Transverse colon (tissue), 4 donors: ENCODE data around the gene CDRT15L2. TPM values are rescaled to one million over a fixed set of nuclear protein-coding genes. Genes with fewer than 3 reads are reported as not detected.
"Not testable (repeated sequence)": the region's sequence is repeated elsewhere in the genome, so short reads cannot be mapped to it uniquely, and the experiment has no call there.

Source experiments
- DNase-seq: peaks from one replicate; pipeline ENCODE4 v3.0.0-alpha.2; 2019
- H3K27ac ChIP-seq, 4 donors: fragments of 200-600 bp; sonication (generic); 2 replicates each; pipeline ENCODE4 v1.5.1; 2016 to 2018; ENCODE audit warnings: inconsistent platforms in 4 of 4
- H3K27me3 ChIP-seq: fragments of 200-600 bp; sonication (generic); 2 replicates; pipeline ENCODE4 v1.5.1; 2017; ENCODE audit warnings: inconsistent platforms
- H3K36me3 ChIP-seq, 4 donors: fragments of 200-600 bp; sonication (generic); 2 replicates each; pipeline ENCODE4 v1.5.1; 2017 to 2019; ENCODE audit warnings: inconsistent platforms in 4 of 4
- H3K4me1 ChIP-seq, 4 donors: fragments of 200-600 bp; sonication (generic); 2 replicates each; pipeline ENCODE4 v1.5.1; 2017 to 2020; ENCODE audit warnings: inconsistent platforms in 4 of 4
- H3K4me3 ChIP-seq, 4 donors: fragments of 200-600 bp; sonication (generic); 1 replicate in 1 of 4; 2 replicates in 3 of 4; pipeline versions ENCODE4 v1.5.1 to v1.6.1; 2017 to 2019; ENCODE audit warnings: inconsistent platforms in 4 of 4
- H3K9me3 ChIP-seq, 2 donors: fragments of 200-600 bp; sonication (generic); 2 replicates each; pipeline ENCODE4 v1.5.1; 2017 to 2019; ENCODE audit warnings: inconsistent platforms in 2 of 2
- CTCF ChIP-seq, 5 experiments: fragments of 200-600 bp in 3 of 5; fragments of 450-650 bp in 2 of 5; sonication (generic) in 3 of 5; IDR thresholded peaks; 1 replicate in 2 of 5; 2 replicates in 3 of 5; pipeline ENCODE4 v1.5.1; 2016 to 2017; ENCODE audit warnings: antibody characterized with exemption in 5 of 5, inconsistent platforms in 3 of 5, mild to moderate bottlenecking in 2 of 5, moderate library complexity in 1 of 5
- EP300 ChIP-seq: sonication (generic); formaldehyde crosslinking; IDR thresholded peaks from one replicate; pipeline ENCODE4 v1.6.1; 2017; ENCODE audit warnings: antibody characterized with exemption, low read depth
- POLR2A ChIP-seq: fragments of 450-650 bp; IDR thresholded peaks from one replicate; pipeline ENCODE4 v1.6.1; 2016; ENCODE audit warnings: antibody characterized with exemption, mild to moderate bottlenecking, moderate library complexity
- POLR2AphosphoS5 ChIP-seq, 3 donors: sonication (generic); formaldehyde crosslinking; IDR thresholded peaks; one replicate each; pipeline ENCODE4 v1.6.1; 2016; ENCODE audit warnings: antibody characterized with exemption in 3 of 3
- WGBS, 2 donors: methylation state at CpG; one replicate each; pipeline ENCODE4 v1.1.5; 2018; ENCODE audit warnings: low coverage in 1 of 2; 5-methylcytosine and 5-hydroxymethylcytosine counted together
- in situ Hi-C, 4 donors: fragments of 200-750 bp; cut with MboI; loops; one replicate each; pipeline versions ENCODE4 v1.15.0 to v1.15.1; 2017; ENCODE audit warnings: low sequenced_read_pairs in 3 of 4, low pct_ligation_motif_present in 1 of 4, low pct_unique_long_range_greater_than_20kb in 1 of 4
- intact Hi-C: fragments of 100-400 bp; cut with DNase I; formaldehyde crosslinking; loops from one replicate; pipeline ENCODE4 v1.15.1; 2023; ENCODE audit warnings: low total_unique reads
- total RNA-seq, 4 donors: library from RNA; depleted of rRNA; stranded (reverse); fragments of >200 nt; gene quantifications; one replicate each; pipeline ENCODE4 v1.1.0, GENCODE V29; 2016

CDRT15L2 gene
- total RNA-seq, 4 donors from 2014 or later, result not detected

DNA sequence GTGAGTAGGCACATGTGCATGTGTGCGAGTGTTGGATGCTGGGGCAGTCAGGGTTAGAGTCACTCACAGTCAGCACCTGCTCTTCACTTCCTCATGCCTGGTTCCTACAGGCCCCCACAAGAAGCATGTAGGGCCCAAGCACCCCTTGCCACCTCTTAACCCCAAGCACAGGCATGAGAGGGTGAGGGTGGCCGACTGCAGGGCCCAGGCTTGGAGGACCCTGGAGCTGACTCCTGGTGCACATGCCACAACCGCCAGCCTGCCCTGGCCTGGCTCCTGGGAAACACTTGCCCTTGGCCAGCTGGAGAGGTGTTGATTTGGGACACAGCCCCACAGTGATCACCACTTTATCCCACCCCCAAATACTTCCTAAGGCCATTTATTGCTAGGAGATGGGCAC, 16.9 kb upstream of the CDRT15L2 start:
- no peak overlapping the region for H3K4me3 ChIP-seq
- H3K9me3 ChIP-seq, result no peaks in the 10 kb centered on the region
- H3K27me3 ChIP-seq, result no peaks in the 10 kb centered on the region
- intact Hi-C loops (no loop called here), in situ Hi-C loops (no loop called here)
- no peak overlapping the region for H3K27ac ChIP-seq
- H3K36me3 ChIP-seq, result no peaks in the 10 kb centered on the region
- 100% methylated on average over 2 of the region's 3 CpGs; no CpG with 5 or more reads in 1 of the 2 donors for WGBS, 2 donors
- H3K4me1 ChIP-seq, result no peaks in the 10 kb centered on the region
- DNase-seq, result no peak
- TF ChIP-seq POLR2A, result no peak
- no peak for TF ChIP-seq POLR2AphosphoS5 (IDR thresholded peaks at IDR 0.05)
- no peak for TF ChIP-seq EP300
- no peak for TF ChIP-seq CTCF (IDR thresholded peaks at IDR 0.05)

GRCh38 chr17:20565245-20565644, 14.3 kb upstream of the CDRT15L2 start:
- H3K36me3 ChIP-seq, H3K27ac ChIP-seq, in situ Hi-C loops, H3K27me3 ChIP-seq, H3K9me3 ChIP-seq, intact Hi-C loops, DNase-seq, H3K4me1 ChIP-seq, H3K4me3 ChIP-seq: not testable (repeated sequence)
- 80 to 89% methylated on average over 2 to 5 of the region's 5 CpGs for WGBS, 2 donors

- no peak for DNase-seq
Observed at GRCh38 chr17:20565711-20566110, 13.8 kb upstream of the CDRT15L2 start.

GRCh38 chr17:20566736-20567135, 12.8 kb upstream of the CDRT15L2 start:
- H3K4me1 ChIP-seq, DNase-seq, H3K27ac ChIP-seq, H3K4me3 ChIP-seq, H3K27me3 ChIP-seq, H3K9me3 ChIP-seq, intact Hi-C loops, H3K36me3 ChIP-seq, in situ Hi-C loops: not testable (repeated sequence)
- WGBS, 2 donors, result 71 to 83% methylated on average over 4 to 12 of the region's 12 CpGs

More at GRCh38 chr17:20565711-20566110, 13.8 kb upstream of the CDRT15L2 start:
- Histone ChIP-seq H3K9me3 (no peaks in the 10 kb centered on the region), H3K4me1 (no peaks in the 10 kb centered on the region), H3K4me3 (no peak overlapping the region), H3K36me3 (no peaks in the 10 kb centered on the region), H3K27me3 (no peaks in the 10 kb centered on the region), H3K27ac (no peak overlapping the region)
- 89 to 100% methylated on average over 1 to 5 of the region's 5 CpGs for WGBS, 2 donors
- intact Hi-C loops, result no loop called here
- TF ChIP-seq POLR2A (no peak), EP300 (no peak), CTCF (IDR thresholded peaks at IDR 0.05) (no peak), POLR2AphosphoS5 (IDR thresholded peaks at IDR 0.05) (no peak)
- in situ Hi-C loops, result no loop called here

DNA sequence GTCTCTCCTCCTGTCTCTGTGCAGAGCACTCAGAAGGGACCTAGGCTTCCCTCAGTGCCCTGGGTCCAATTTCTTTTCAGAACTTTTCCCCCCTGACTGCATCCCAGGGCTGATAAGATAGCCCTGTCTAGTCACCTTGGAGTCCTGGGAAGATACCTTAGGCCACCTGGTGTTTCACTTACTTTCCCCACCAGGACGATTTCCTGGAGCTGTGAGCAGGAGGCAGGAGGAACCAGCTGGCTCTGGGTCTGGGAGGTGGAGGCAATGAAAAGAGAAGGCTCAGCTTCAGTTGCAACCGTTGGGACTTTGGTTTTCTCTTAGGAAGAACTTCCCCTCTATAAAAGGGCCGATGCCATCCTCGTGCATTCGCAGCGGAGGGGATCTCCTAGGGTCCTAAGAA, 12.1 kb upstream of the CDRT15L2 start:
- H3K9me3 ChIP-seq, H3K27me3 ChIP-seq, intact Hi-C loops, H3K4me1 ChIP-seq, H3K27ac ChIP-seq, DNase-seq, H3K4me3 ChIP-seq, H3K36me3 ChIP-seq, in situ Hi-C loops: not testable (repeated sequence)
- 68% methylated on average over 6 of the region's 6 CpGs; no CpG with 5 or more reads in 1 of the 2 donors for WGBS, 2 donors

DNA sequence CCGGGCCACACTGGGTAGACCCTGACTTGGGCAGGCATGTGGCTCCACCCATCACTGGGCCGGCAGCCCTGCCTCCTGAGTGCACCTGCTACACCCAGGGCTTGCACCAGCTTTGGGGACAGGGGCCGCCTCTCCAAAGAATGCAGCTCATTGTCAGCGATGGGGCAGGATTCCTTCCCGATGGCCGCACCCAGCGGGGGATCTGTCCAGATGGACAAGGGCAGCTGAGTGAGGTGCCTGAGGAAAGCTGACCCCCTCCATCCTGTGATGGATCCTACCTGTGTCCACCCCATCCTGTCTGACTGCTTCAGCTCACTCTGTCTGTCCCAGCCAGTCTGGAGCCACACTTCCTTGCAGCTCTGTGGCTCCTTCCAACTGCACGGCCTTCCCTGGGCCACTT, 10.9 kb upstream of the CDRT15L2 start:
- WGBS, 2 donors, result 84% methylated on average over 7 of the region's 8 CpGs; no CpG with 5 or more reads in 1 of the 2 donors
- H3K4me3 ChIP-seq, H3K9me3 ChIP-seq, H3K4me1 ChIP-seq, H3K36me3 ChIP-seq, in situ Hi-C loops, H3K27me3 ChIP-seq, DNase-seq, H3K27ac ChIP-seq, intact Hi-C loops: not testable (repeated sequence)

GRCh38 chr17:20571653-20572052, 7.9 kb upstream of the CDRT15L2 start:
- in situ Hi-C loops, H3K36me3 ChIP-seq: not testable (repeated sequence)
- WGBS, 2 donors, result 93% methylated on average over 10 of the region's 13 CpGs; no CpG with 5 or more reads in 1 of the 2 donors

DNA sequence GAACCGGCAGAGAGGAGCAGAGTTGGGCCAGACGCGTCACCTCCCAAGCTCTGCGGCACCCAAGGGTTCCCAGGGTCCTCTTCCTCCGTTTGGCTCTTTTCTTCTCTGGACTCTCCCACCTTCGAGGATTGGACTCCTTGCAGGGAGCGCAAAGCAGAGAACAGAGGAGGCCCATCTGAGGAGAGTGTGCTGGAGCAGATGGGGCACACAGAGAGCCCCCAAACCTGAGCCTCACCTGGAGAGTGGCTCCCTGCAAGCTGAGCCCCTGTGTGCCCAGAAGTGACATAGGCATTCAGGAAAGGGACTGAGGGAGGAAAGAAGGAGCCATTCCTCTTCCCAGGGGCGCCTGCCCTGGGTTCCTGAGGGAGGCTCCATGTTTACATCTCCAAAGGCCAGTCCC, 6.3 kb upstream of the CDRT15L2 start:
- in situ Hi-C loops, H3K27me3 ChIP-seq, H3K27ac ChIP-seq, H3K4me3 ChIP-seq, intact Hi-C loops, DNase-seq, H3K9me3 ChIP-seq, H3K4me1 ChIP-seq, H3K36me3 ChIP-seq: not testable (repeated sequence)
- 82% methylated on average over 4 of the region's 8 CpGs; no CpG with 5 or more reads in 1 of the 2 donors for WGBS, 2 donors

More at GRCh38 chr17:20571653-20572052, 7.9 kb upstream of the CDRT15L2 start:
- intact Hi-C loops, H3K27ac ChIP-seq, H3K4me3 ChIP-seq, H3K9me3 ChIP-seq, H3K27me3 ChIP-seq, DNase-seq, H3K4me1 ChIP-seq: not testable (repeated sequence)

DNA sequence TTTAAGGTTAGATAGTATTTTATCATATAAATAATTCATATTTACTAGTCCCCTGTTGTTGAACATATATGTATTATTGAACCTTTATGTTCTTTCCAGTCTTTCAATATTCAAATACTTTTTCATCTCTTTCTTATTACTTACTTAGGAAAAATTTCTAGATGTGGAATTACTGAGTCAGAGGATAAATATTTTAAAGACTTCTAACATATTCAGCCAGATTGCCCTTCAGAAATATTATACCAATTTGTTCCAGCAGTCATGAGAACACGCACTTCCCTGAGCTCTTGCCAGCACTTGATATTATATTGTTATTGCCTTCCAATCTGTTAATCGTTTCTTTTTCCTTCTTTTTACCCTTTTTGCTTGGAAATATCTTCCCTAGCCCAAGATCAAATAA, 4.5 kb upstream of the CDRT15L2 start:
- H3K4me1 ChIP-seq, H3K27me3 ChIP-seq, H3K36me3 ChIP-seq, in situ Hi-C loops, H3K4me3 ChIP-seq, H3K9me3 ChIP-seq, H3K27ac ChIP-seq, DNase-seq, intact Hi-C loops: not testable (repeated sequence)
- WGBS, 2 donors, result 30 to 44% methylated on average over 2 of the region's 2 CpGs
